H9 (cell line): Measurements from ENCODE around the gene TEX11. TPM values are rescaled to one million over a fixed set of nuclear protein-coding genes. Genes with fewer than 3 reads are reported as not detected.
"Not testable (repeated sequence)": the region's sequence is repeated elsewhere in the genome, so short reads cannot be mapped to it uniquely, and the experiment has no call there.

ENCODE experiments used
- DNase-seq: peaks from one replicate; pipeline ENCODE4 v3.0.0-alpha.2; 2017
- H2AFZ ChIP-seq: one replicate; pipeline ENCODE4 v1.6.1; 2013; ENCODE audit warnings: mild to moderate bottlenecking, low read length, control low read depth, moderate library complexity
- H2AK5ac ChIP-seq: 2 replicates; pipeline ENCODE4 v1.6.1; 2013; ENCODE audit warnings: low read length, control low read depth, mixed read lengths; ENCODE audit not compliant: insufficient read length
- H2BK120ac ChIP-seq: one replicate; pipeline ENCODE4 v1.6.1; 2013; ENCODE audit warnings: low read depth, mild to moderate bottlenecking, low read length, control low read depth, inconsistent platforms; ENCODE audit not compliant: poor library complexity, severe bottlenecking
- H2BK12ac ChIP-seq: 2 replicates; pipeline ENCODE4 v1.6.1; 2013; ENCODE audit warnings: low read length, control low read depth, mixed read lengths, low read depth; ENCODE audit not compliant: insufficient read length
- H2BK15ac ChIP-seq: 2 replicates; pipeline ENCODE4 v1.6.1; 2013; ENCODE audit warnings: low read depth, low read length, control low read depth
- H2BK20ac ChIP-seq: one replicate; pipeline ENCODE4 v1.6.1; 2013; ENCODE audit warnings: low read depth, mild to moderate bottlenecking, low read length, control low read depth, inconsistent platforms; ENCODE audit not compliant: poor library complexity, severe bottlenecking
- H2BK5ac ChIP-seq: 2 replicates; pipeline ENCODE4 v1.6.1; 2013; ENCODE audit warnings: low read length, control low read depth, mixed read lengths; ENCODE audit not compliant: insufficient read length
- H3K14ac ChIP-seq: 2 replicates; pipeline ENCODE4 v1.6.1; 2013; ENCODE audit warnings: low read length, control low read depth; ENCODE audit not compliant: insufficient read depth
- H3K18ac ChIP-seq: 2 replicates; pipeline ENCODE4 v1.6.1; 2013; ENCODE audit warnings: low read depth, mild to moderate bottlenecking, mixed read lengths, low read length, control low read depth; ENCODE audit not compliant: insufficient read length
- H3K23ac ChIP-seq: 2 replicates; pipeline ENCODE4 v1.6.1; 2013; ENCODE audit warnings: low read length, control low read depth, mixed read lengths, low read depth; ENCODE audit not compliant: insufficient read length
- H3K23me2 ChIP-seq: 2 replicates; pipeline ENCODE4 v1.6.1; 2013; ENCODE audit warnings: low read depth, mild to moderate bottlenecking, mixed read lengths, low read length, control low read depth; ENCODE audit not compliant: insufficient read length, poor library complexity, severe bottlenecking
- H3K27ac ChIP-seq: 2 replicates; pipeline ENCODE4 v1.5.1; 2013; ENCODE audit warnings: low read length, control low read depth, mixed read lengths, low read depth; ENCODE audit not compliant: insufficient read length
- H3K27me3 ChIP-seq: 2 replicates; pipeline ENCODE4 v1.6.1; 2013; ENCODE audit warnings: low read length, control low read depth, inconsistent platforms; ENCODE audit not compliant: insufficient read depth
- H3K4ac ChIP-seq: 2 replicates; pipeline ENCODE4 v1.6.1; 2013; ENCODE audit warnings: low read depth, mild to moderate bottlenecking, control low read depth, inconsistent platforms, low read length, moderate library complexity
- H3K4me1 ChIP-seq: 2 replicates; pipeline ENCODE4 v1.6.1; 2013; ENCODE audit warnings: low read length, control low read depth, inconsistent platforms; ENCODE audit not compliant: insufficient read depth
- H3K4me2 ChIP-seq: 2 replicates; pipeline ENCODE4 v1.6.1; 2013; ENCODE audit warnings: low read length, control low read depth, mixed read lengths; ENCODE audit not compliant: insufficient read length, insufficient read depth
- H3K56ac ChIP-seq: 2 replicates; pipeline ENCODE4 v1.6.1; 2013; ENCODE audit warnings: low read depth, mild to moderate bottlenecking, mixed read lengths, low read length, control low read depth; ENCODE audit not compliant: insufficient read length
- H3K79me1 ChIP-seq: 2 replicates; pipeline ENCODE4 v1.6.1; 2013; ENCODE audit warnings: low read depth, mild to moderate bottlenecking, moderate library complexity, low read length, control low read depth, inconsistent platforms; ENCODE audit not compliant: insufficient read depth, poor library complexity, severe bottlenecking
- H3K79me2 ChIP-seq: 2 replicates; pipeline ENCODE4 v1.6.1; 2013; ENCODE audit warnings: low read length, control low read depth, inconsistent platforms; ENCODE audit not compliant: insufficient read depth
- H3K9ac ChIP-seq: 2 replicates; pipeline ENCODE4 v1.6.1; 2013; ENCODE audit warnings: low read length, control low read depth, mixed read lengths; ENCODE audit not compliant: insufficient read length; ENCODE audit errors: extremely low read depth
- H3K9me3 ChIP-seq: one replicate; pipeline ENCODE4 v1.6.1; 2013; ENCODE audit warnings: low read depth, low read length, inconsistent platforms; ENCODE audit not compliant: control insufficient read depth
- H3T11ph ChIP-seq: one replicate; pipeline ENCODE4 v1.6.1; 2013; ENCODE audit warnings: mild to moderate bottlenecking, low read length, control low read depth, inconsistent platforms
- H4K20me1 ChIP-seq: one replicate; pipeline ENCODE4 v1.6.1; 2013; ENCODE audit not compliant: control insufficient read depth, insufficient read length, insufficient read depth
- H4K5ac ChIP-seq: 2 replicates; pipeline ENCODE4 v1.6.1; 2013; ENCODE audit warnings: low read depth, mild to moderate bottlenecking, mixed read lengths, low read length, control low read depth; ENCODE audit not compliant: insufficient read length
- H4K8ac ChIP-seq: replicated peaks from 2 replicates; pipeline ENCODE4 v1.6.1; 2013; ENCODE audit warnings: low read length, control low read depth, mixed read lengths, low read depth; ENCODE audit not compliant: insufficient read length
- H4K91ac ChIP-seq: 2 replicates; pipeline ENCODE4 v1.6.1; 2013; ENCODE audit warnings: low read depth, mild to moderate bottlenecking, moderate library complexity, mixed read lengths, low read length, control low read depth; ENCODE audit not compliant: insufficient read length
- H3K27ac Mint-ChIP-seq, 3 experiments: 2 replicates in 2 of 3; 3 replicates in 1 of 3; pipeline ENCODE4 v1.8.0; 2020 to 2021; ENCODE audit warnings: mixed read lengths in 3 of 3, mild to moderate bottlenecking in 1 of 3, moderate library complexity in 1 of 3
- H3K27me3 Mint-ChIP-seq: 2 replicates; pipeline ENCODE4 v1.8.0; 2021; ENCODE audit warnings: low read depth, mild to moderate bottlenecking, moderate library complexity, mixed read lengths
- H3K36me3 Mint-ChIP-seq, 3 experiments: 2 replicates in 2 of 3; 3 replicates in 1 of 3; pipeline ENCODE4 v1.8.0; 2020 to 2021; ENCODE audit warnings: low read depth in 3 of 3, mixed read lengths in 3 of 3; ENCODE audit not compliant: insufficient read depth in 1 of 3
- H3K4me1 Mint-ChIP-seq, 2 experiments: 2 replicates each; pipeline ENCODE4 v1.8.0; 2020; ENCODE audit warnings: mixed read lengths in 2 of 2
- H3K4me3 Mint-ChIP-seq, 2 experiments: 2 replicates in 1 of 2; 3 replicates in 1 of 2; pipeline ENCODE4 v1.8.0; 2020 to 2021; ENCODE audit warnings: mild to moderate bottlenecking in 2 of 2, mixed read lengths in 2 of 2, moderate library complexity in 1 of 2
- H3K9me3 Mint-ChIP-seq, 2 experiments: 2 replicates in 1 of 2; 3 replicates in 1 of 2; pipeline ENCODE4 v1.8.0; 2020; ENCODE audit warnings: mild to moderate bottlenecking in 2 of 2, mixed read lengths in 2 of 2, moderate library complexity in 1 of 2
- CTCF ChIP-seq: fragments of 200-600 bp; sonication (generic); conservative IDR thresholded peaks from 3 replicates; pipeline ENCODE4 v1.8.0; 2021; ENCODE audit warnings: antibody characterized with exemption, mild to moderate bottlenecking
- WGBS: extraction: QIAGEN DNeasy Blood & Tissue Kit; methylation state at CpG from one replicate; pipeline ENCODE4 v1.1.7; 2013; ENCODE audit warnings: missing lambda C conversion rate, low lambda C conversion rate, mixed read lengths; ENCODE audit not compliant: insufficient read length; ENCODE audit errors: extremely low coverage; 5-methylcytosine and 5-hydroxymethylcytosine counted together
- total RNA-seq: library from RNA; stranded (reverse); gene quantifications from 2 replicates; pipeline ENCODE4 v1.2.1, GENCODE V29; 2021

The TEX11 gene
- total RNA-seq, 1 experiment from 2014 or later: 0.22 TPM

GRCh38 chrX:70852294-70852693 lies 56.2 kb downstream of the TEX11 start:
- Histone ChIP-seq H2BK15ac (no peak overlapping the region), H2BK20ac (no peak overlapping the region), H2BK12ac (no peak overlapping the region)

GRCh38 chrX:70844081-70844480 lies 64.4 kb downstream of the TEX11 start:
- peaks cover 41 to 50% of the 10 kb centered on the region in 2 experiments for H3K9me3 Mint-ChIP-seq
- H3K27me3 ChIP-seq, H3K4me2 ChIP-seq, H3K27ac ChIP-seq, H3K9me3 ChIP-seq, H3K79me2 ChIP-seq, H2BK12ac ChIP-seq, H3K9ac ChIP-seq, H3K27ac Mint-ChIP-seq, H4K20me1 ChIP-seq, H3K23ac ChIP-seq, H3K18ac ChIP-seq, DNase-seq, H3K4me1 ChIP-seq, H3K4me3 Mint-ChIP-seq, H2BK5ac ChIP-seq, H3K27me3 Mint-ChIP-seq, H3K4me1 Mint-ChIP-seq, H3K4ac ChIP-seq, H4K5ac ChIP-seq, H2BK120ac ChIP-seq, H3T11ph ChIP-seq, H2AFZ ChIP-seq, H3K14ac ChIP-seq, H4K8ac ChIP-seq, H3K56ac ChIP-seq, H2BK15ac ChIP-seq, H3K79me1 ChIP-seq, H3K23me2 ChIP-seq, H2AK5ac ChIP-seq, H2BK20ac ChIP-seq, H4K91ac ChIP-seq: not testable (repeated sequence)
- peaks cover 2 to 11% (median 8%) of the 10 kb centered on the region in 3 experiments; a peak in 6 of 7 replicates for H3K36me3 Mint-ChIP-seq
- WGBS: no CpG with 5 or more reads among the region's 6 CpGs

More at GRCh38 chrX:70852294-70852693, 56.2 kb downstream of the TEX11 start:
- no peak overlapping the region for H3K18ac ChIP-seq
- H3K4ac ChIP-seq: no peak overlapping the region
- no peak overlapping the region for H3K14ac ChIP-seq
- H3K9me3 Mint-ChIP-seq: peaks cover 56 to 58% of the 10 kb centered on the region in 2 experiments
- no peak overlapping the region for H3K27ac Mint-ChIP-seq
- no peak overlapping the region for H4K8ac ChIP-seq
- H3K4me1 Mint-ChIP-seq: no peaks in the 10 kb centered on the region
- H3K27ac ChIP-seq: no peak overlapping the region
- no peak overlapping the region for H3K9ac ChIP-seq
- H3K4me3 Mint-ChIP-seq: no peak overlapping the region
- H3K23ac ChIP-seq: no peak overlapping the region
- H3K9me3 ChIP-seq: peaks cover 19% of the 10 kb centered on the region
- H3K23me2 ChIP-seq: no peaks in the 10 kb centered on the region
- no peak overlapping the region for H2BK5ac ChIP-seq
- no peaks in the 10 kb centered on the region for H3K27me3 ChIP-seq
- no peak overlapping the region for H2AK5ac ChIP-seq
- no peak for TF ChIP-seq CTCF
- H3K79me2 ChIP-seq: no peaks in the 10 kb centered on the region
- no peaks in the 10 kb centered on the region for H3K4me1 ChIP-seq
- H3K36me3 Mint-ChIP-seq: no peaks in the 10 kb centered on the region; a peak in 1 of 7 replicates
- no peak overlapping the region for H3T11ph ChIP-seq
- WGBS: no CpG with 5 or more reads among the region's 3 CpGs
- H2AFZ ChIP-seq: no peak overlapping the region
- H3K79me1 ChIP-seq: no peaks in the 10 kb centered on the region
- H4K20me1 ChIP-seq: no peaks in the 10 kb centered on the region
- no peak overlapping the region for H3K56ac ChIP-seq
- no peak overlapping the region for H2BK120ac ChIP-seq
- H4K91ac ChIP-seq: no peak overlapping the region
- no peaks in the 10 kb centered on the region for H3K27me3 Mint-ChIP-seq
- H3K4me2 ChIP-seq: no peak overlapping the region
- no peak overlapping the region for H4K5ac ChIP-seq
- no peak for DNase-seq
